Neural cell (in vitro differentiated cells): Measurements from ENCODE around the gene GPS2. TPM values are rescaled to one million over a fixed set of nuclear protein-coding genes. Genes with fewer than 3 reads are reported as not detected.

Source experiments
- H2AFZ ChIP-seq: fragments of 200-600, 300-800 bp; sonication (generic), shearing (Covaris generic); 2 replicates; pipeline ENCODE4 v1.6.0; 2014; ENCODE audit warnings: low read depth, mild to moderate bottlenecking, antibody characterized with exemption, low read length, moderate library complexity
- H3F3A ChIP-seq: fragments of 200-600 bp; shearing (Covaris generic); 2 replicates; pipeline ENCODE4 v1.6.1; 2016; ENCODE audit warnings: mild to moderate bottlenecking, moderate library complexity, mixed read lengths, antibody characterized with exemption, low read length; ENCODE audit not compliant: insufficient read depth, poor library complexity, severe bottlenecking
- H3K27ac ChIP-seq: fragments of 200-600, 300-800 bp; sonication (generic), shearing (Covaris generic); 2 replicates; pipeline ENCODE4 v1.5.1; 2014; ENCODE audit warnings: mild to moderate bottlenecking, low read length, moderate library complexity
- H3K27me3 ChIP-seq: fragments of 300-800, 200-600 bp; sonication (generic), shearing (Covaris generic); 2 replicates; pipeline ENCODE4 v1.6.0; 2014; ENCODE audit warnings: mild to moderate bottlenecking, low read depth, low read length, moderate library complexity; ENCODE audit not compliant: insufficient read depth
- H3K36me3 ChIP-seq: fragments of 300-800, 200-600 bp; sonication (generic), shearing (Covaris generic); 2 replicates; pipeline ENCODE4 v1.5.1; 2014; ENCODE audit warnings: mild to moderate bottlenecking, antibody characterized with exemption, low read length, moderate library complexity; ENCODE audit not compliant: insufficient read depth
- H3K4me2 ChIP-seq: fragments of 300-800, 200-600 bp; sonication (generic), shearing (Covaris generic); 2 replicates; pipeline ENCODE4 v1.6.0; 2014; ENCODE audit warnings: mild to moderate bottlenecking, low read length
- H3K4me3 ChIP-seq: fragments of 300-800, 200-600 bp; sonication (generic), shearing (Covaris generic); 2 replicates; pipeline ENCODE4 v1.5.1; 2014; ENCODE audit warnings: mild to moderate bottlenecking, low read length, moderate library complexity
- H3K79me2 ChIP-seq: fragments of 200-600 bp; shearing (Covaris generic); replicated peaks from 2 replicates; pipeline ENCODE4 v1.6.0; 2014; ENCODE audit warnings: mild to moderate bottlenecking, low read length, moderate library complexity; ENCODE audit not compliant: insufficient read depth
- H3K9ac ChIP-seq: fragments of 300-800, 200-600 bp; sonication (generic), shearing (Covaris generic); 2 replicates; pipeline ENCODE4 v1.6.1; 2016; ENCODE audit warnings: mild to moderate bottlenecking, low read length, mixed read lengths
- H3K9me2 ChIP-seq: fragments of 200-600 bp; shearing (Covaris generic); 2 replicates; pipeline ENCODE4 v1.6.1; 2016; ENCODE audit warnings: mild to moderate bottlenecking, low read length, mixed read lengths; ENCODE audit not compliant: insufficient read depth
- H3K9me3 ChIP-seq: fragments of 200-600, 300-800 bp; sonication (generic), shearing (Covaris generic); 2 replicates; pipeline ENCODE4 v1.6.1; 2016; ENCODE audit warnings: mild to moderate bottlenecking, mixed run types, low read length, moderate library complexity, mixed read lengths
- H4K20me1 ChIP-seq: fragments of 200-600 bp; shearing (Covaris generic); 2 replicates; pipeline ENCODE4 v1.6.1; 2016; ENCODE audit warnings: mild to moderate bottlenecking, mixed run types; ENCODE audit not compliant: insufficient read depth
- CTCF ChIP-seq: fragments of 450-650 bp; IDR thresholded peaks from 2 replicates; pipeline ENCODE4 v1.5.1; 2014; ENCODE audit warnings: antibody characterized with exemption, mild to moderate bottlenecking, moderate library complexity; ENCODE audit not compliant: poor library complexity, severe bottlenecking
- EP300 ChIP-seq: fragments of 450-650 bp; conservative IDR thresholded peaks from 2 replicates; pipeline ENCODE4 v1.6.1; 2014; ENCODE audit warnings: antibody characterized with exemption, mild to moderate bottlenecking, moderate library complexity; ENCODE audit not compliant: poor library complexity, severe bottlenecking
- EZH2 ChIP-seq: fragments of 200-600, 300-800 bp; shearing (Covaris generic), sonication (generic); IDR thresholded peaks from 2 replicates; pipeline ENCODE4 v1.6.1; 2014; ENCODE audit warnings: antibody characterized with exemption, low read length, borderline replicate concordance, mild to moderate bottlenecking; ENCODE audit not compliant: insufficient read depth, poor library complexity, severe bottlenecking
- MXI1 ChIP-seq: fragments of 450-650 bp; conservative IDR thresholded peaks from 2 replicates; pipeline ENCODE4 v1.6.1; 2014; ENCODE audit warnings: antibody characterized with exemption, mild to moderate bottlenecking; ENCODE audit not compliant: poor library complexity, severe bottlenecking
- POLR2AphosphoS5 ChIP-seq: IDR thresholded peaks from 2 replicates; pipeline ENCODE4 v1.6.1; 2012
- RAD21 ChIP-seq: fragments of 450-650 bp; conservative IDR thresholded peaks from 2 replicates; pipeline ENCODE4 v1.6.1; 2014; ENCODE audit warnings: antibody characterized with exemption, mild to moderate bottlenecking, moderate library complexity
- REST ChIP-seq: IDR thresholded peaks from 2 replicates; pipeline ENCODE4 v1.6.1; 2012; ENCODE audit warnings: borderline replicate concordance
- SMC3 ChIP-seq: fragments of 450-650 bp; conservative IDR thresholded peaks from 2 replicates; pipeline ENCODE4 v1.6.1; 2014; ENCODE audit warnings: antibody characterized with exemption, mild to moderate bottlenecking, moderate library complexity; ENCODE audit not compliant: poor library complexity
- TAF1 ChIP-seq: IDR thresholded peaks from 2 replicates; pipeline ENCODE4 v1.6.1; 2012; ENCODE audit warnings: low read depth
- polyA plus RNA-seq: library from polyadenylated mRNA; depleted of rRNA; stranded (reverse); fragments of >200 nt; gene quantifications from 2 replicates; pipeline ENCODE4 v1.2.3, GENCODE V29; 2014

The GPS2 gene
- polyA plus RNA-seq, 1 donor from 2014 or later, result 108 TPM

GRCh38 chr17:7325031-7325528 lies 9.9 kb upstream of the GPS2 start:
- no peak for TF ChIP-seq RAD21
- no peak for TF ChIP-seq SMC3
- no peak for TF ChIP-seq POLR2AphosphoS5
- no peak for TF ChIP-seq EP300
- no peak for TF ChIP-seq MXI1
- no peak for TF ChIP-seq REST
- no peak for TF ChIP-seq TAF1
- TF ChIP-seq CTCF, result no peak
- no peak for TF ChIP-seq EZH2
- no peak overlapping the region for H3K4me2 ChIP-seq
- H3K9me3 ChIP-seq, result no peaks in the 10 kb centered on the region
- no peaks in the 10 kb centered on the region for H4K20me1 ChIP-seq
- no peak overlapping the region for H3K4me3 ChIP-seq
- H3F3A ChIP-seq, result no peaks in the 10 kb centered on the region
- no peaks in the 10 kb centered on the region for H3K27me3 ChIP-seq
- H3K79me2 ChIP-seq, result peaks cover 9% of the 10 kb centered on the region
- H2AFZ ChIP-seq, result no peak overlapping the region
- H3K27ac ChIP-seq, result no peak overlapping the region
- no peak overlapping the region for H3K9ac ChIP-seq
- H3K36me3 ChIP-seq, result no peaks in the 10 kb centered on the region
- H3K9me2 ChIP-seq, result no peaks in the 10 kb centered on the region

- no peaks in the 10 kb centered on the region for H3K36me3 ChIP-seq
- TF ChIP-seq MXI1, result no peak
- no peak for TF ChIP-seq REST
- TF ChIP-seq TAF1, result no peak
- no peak for TF ChIP-seq RAD21
- TF ChIP-seq EP300, result no peak
- TF ChIP-seq SMC3, result peak; percentile 33
- no peak for TF ChIP-seq POLR2AphosphoS5
- TF ChIP-seq CTCF, result peak; percentile 8
- no peak for TF ChIP-seq EZH2
- H3K79me2 ChIP-seq, result peaks cover 9% of the 10 kb centered on the region
- no peaks in the 10 kb centered on the region for H3K9me2 ChIP-seq
- no peak overlapping the region for H3K9ac ChIP-seq
- H3K9me3 ChIP-seq, result no peaks in the 10 kb centered on the region
- H3K4me3 ChIP-seq, result no peak overlapping the region
- H3F3A ChIP-seq, result no peaks in the 10 kb centered on the region
- H3K27ac ChIP-seq, result no peak overlapping the region
- H2AFZ ChIP-seq, result no peak overlapping the region
- no peak overlapping the region for H3K4me2 ChIP-seq
- no peaks in the 10 kb centered on the region for H3K27me3 ChIP-seq
- no peaks in the 10 kb centered on the region for H4K20me1 ChIP-seq
Observed at GRCh38 chr17:7324438-7324779, 9.2 kb upstream of the GPS2 start.
